PC-9 (cell line): Measurements from ENCODE around the gene RBMS3. TPM values are rescaled to one million over a fixed set of nuclear protein-coding genes. Genes with fewer than 3 reads are reported as not detected.

ENCODE experiments used
- BruUV-seq: library from RNA; stranded (reverse); fragments of 400-500 nt; replicated peaks from 2 replicates; lab custom pipeline; 2021; lab: Mats Ljungman, UMichigan
- CTCF ChIA-PET: fragments of 300-600 bp; sonication (Branson Sonifier 250); formaldehyde crosslinking; loops from one replicate; lab custom pipeline; 2022; ENCODE audit warnings: antibody characterized with exemption; lab: Charles Lee
- POLR2A ChIA-PET: fragments of 300-600 bp; sonication (Branson Sonifier 250); formaldehyde crosslinking; loops from one replicate; lab custom pipeline; 2022; ENCODE audit warnings: antibody characterized with exemption; ENCODE audit not compliant: unreplicated experiment; lab: Charles Lee
- DNase-seq, 2 experiments: peaks; one replicate each; pipeline versions ENCODE4 v3.0.0 to v3.0.0-alpha.2; 2015 to 2022; ENCODE audit warnings: mixed read lengths in 1 of 2
- H2AFZ ChIP-seq: fragments of 200-600 bp; sonication (generic); 2 replicates; pipeline ENCODE4 v1.8.1; 2017; ENCODE audit warnings: antibody characterized with exemption
- H3F3A ChIP-seq: fragments of 200-600 bp; sonication (generic); 2 replicates; pipeline ENCODE4 v1.8.1; 2017; ENCODE audit warnings: antibody characterized with exemption, mild to moderate bottlenecking, low read depth; ENCODE audit not compliant: insufficient read depth
- H3K27ac ChIP-seq: fragments of 200-600 bp; sonication (generic); 2 replicates; pipeline ENCODE4 v1.6.1; 2016; ENCODE audit warnings: mixed run types
- H3K27me3 ChIP-seq: fragments of 200-600 bp; sonication (generic); 2 replicates; pipeline ENCODE4 v1.6.1; 2016; ENCODE audit warnings: low read depth, mixed run types; ENCODE audit not compliant: insufficient read depth
- H3K36me3 ChIP-seq: fragments of 200-600 bp; sonication (generic); 2 replicates; pipeline ENCODE4 v1.6.1; 2016; ENCODE audit warnings: low read depth, mixed run types
- H3K4me1 ChIP-seq: fragments of 200-600 bp; sonication (generic); replicated peaks from 2 replicates; pipeline ENCODE4 v1.6.1; 2016; ENCODE audit warnings: mixed run types; ENCODE audit not compliant: insufficient read depth
- H3K4me2 ChIP-seq: fragments of 200-600 bp; sonication (generic); 2 replicates; pipeline ENCODE4 v1.6.1; 2017; ENCODE audit warnings: mixed run types
- H3K4me3 ChIP-seq: fragments of 200-600 bp; sonication (generic); 2 replicates; pipeline ENCODE4 v1.6.1; 2016; ENCODE audit warnings: mixed run types
- H3K79me2 ChIP-seq: fragments of 200-600 bp; sonication (generic); 2 replicates; pipeline ENCODE4 v1.6.1; 2017; ENCODE audit warnings: low read depth, mixed run types
- H3K9me2 ChIP-seq: fragments of 200-600 bp; sonication (generic); 2 replicates; pipeline ENCODE4 v1.8.1; 2017; ENCODE audit warnings: mild to moderate bottlenecking; ENCODE audit not compliant: insufficient read depth
- H3K9me3 ChIP-seq: fragments of 200-600 bp; sonication (generic); 2 replicates; pipeline ENCODE4 v1.8.1; 2016; ENCODE audit warnings: low read depth; ENCODE audit not compliant: insufficient read depth
- H4K20me1 ChIP-seq: fragments of 200-600 bp; sonication (generic); 2 replicates; pipeline ENCODE4 v1.8.1; 2017; ENCODE audit not compliant: insufficient read depth
- EZH2 ChIP-seq: fragments of 200-600 bp; sonication (generic); IDR thresholded peaks from 2 replicates; pipeline ENCODE4 v1.8.0; 2017; ENCODE audit warnings: antibody characterized with exemption, low read depth
- intact Hi-C: fragments of 100-400 bp; cut with micrococcal nuclease; formaldehyde crosslinking; loops from one replicate; pipeline ENCODE4 v1.10.0; 2022; ENCODE audit not compliant: unreplicated experiment
- total RNA-seq: library from RNA; stranded (reverse); gene quantifications from 2 replicates; pipeline ENCODE4 v1.2.3, GENCODE V29; 2021
- TF ChIP-seq, protein P1 (sequence below): fragments of 200-600 bp; sonication (generic); conservative IDR thresholded peaks from 2 replicates; pipeline ENCODE4 v1.6.1; 2017; ENCODE audit warnings: mixed run types, antibody characterized with exemption, mild to moderate bottlenecking, moderate library complexity

The RBMS3 gene
- total RNA-seq, 1 experiment from 2014 or later = 3.5 TPM

DNA sequence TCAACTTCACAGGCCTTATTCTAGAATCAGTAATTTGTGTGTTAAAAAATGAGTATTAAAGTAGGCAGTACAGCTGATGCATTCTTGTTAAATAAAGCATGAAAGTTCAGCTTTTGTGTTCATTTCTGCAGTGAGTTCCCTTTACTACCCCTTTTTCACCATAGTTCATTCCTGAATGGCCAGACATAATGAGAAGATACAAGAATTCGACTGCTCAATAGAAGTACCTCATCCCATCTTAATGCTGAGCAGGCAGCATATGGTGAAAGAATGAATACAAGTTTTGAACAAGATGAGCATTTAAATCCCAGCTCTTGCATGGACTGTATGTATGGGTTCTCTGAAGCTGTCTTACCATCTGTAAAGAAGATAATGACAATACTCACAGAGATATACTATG, 677.9 kb downstream of the RBMS3 start:
- H3K36me3 ChIP-seq = no peaks in the 10 kb centered on the region
- TF ChIP-seq, protein P1, sequence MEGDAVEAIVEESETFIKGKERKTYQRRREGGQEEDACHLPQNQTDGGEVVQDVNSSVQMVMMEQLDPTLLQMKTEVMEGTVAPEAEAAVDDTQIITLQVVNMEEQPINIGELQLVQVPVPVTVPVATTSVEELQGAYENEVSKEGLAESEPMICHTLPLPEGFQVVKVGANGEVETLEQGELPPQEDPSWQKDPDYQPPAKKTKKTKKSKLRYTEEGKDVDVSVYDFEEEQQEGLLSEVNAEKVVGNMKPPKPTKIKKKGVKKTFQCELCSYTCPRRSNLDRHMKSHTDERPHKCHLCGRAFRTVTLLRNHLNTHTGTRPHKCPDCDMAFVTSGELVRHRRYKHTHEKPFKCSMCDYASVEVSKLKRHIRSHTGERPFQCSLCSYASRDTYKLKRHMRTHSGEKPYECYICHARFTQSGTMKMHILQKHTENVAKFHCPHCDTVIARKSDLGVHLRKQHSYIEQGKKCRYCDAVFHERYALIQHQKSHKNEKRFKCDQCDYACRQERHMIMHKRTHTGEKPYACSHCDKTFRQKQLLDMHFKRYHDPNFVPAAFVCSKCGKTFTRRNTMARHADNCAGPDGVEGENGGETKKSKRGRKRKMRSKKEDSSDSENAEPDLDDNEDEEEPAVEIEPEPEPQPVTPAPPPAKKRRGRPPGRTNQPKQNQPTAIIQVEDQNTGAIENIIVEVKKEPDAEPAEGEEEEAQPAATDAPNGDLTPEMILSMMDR = no peak
- TF ChIP-seq EZH2 = no peak
- no peaks in the 10 kb centered on the region for H3K9me2 ChIP-seq
- DNase-seq = no peak
- no peak overlapping the region for H3K27ac ChIP-seq
- H3K4me3 ChIP-seq = no peak overlapping the region
- no peaks in the 10 kb centered on the region for H3K79me2 ChIP-seq
- BruUV-seq = no TSS peak
- H3K4me2 ChIP-seq = no peak overlapping the region
- no peaks in the 10 kb centered on the region for H3K9me3 ChIP-seq
- no peaks in the 10 kb centered on the region for H3K4me1 ChIP-seq
- ChIA-PET POLR2A (no interaction called here), CTCF (no interaction called here)
- no peaks in the 10 kb centered on the region for H3F3A ChIP-seq
- H4K20me1 ChIP-seq = no peaks in the 10 kb centered on the region
- no peaks in the 10 kb centered on the region for H3K27me3 ChIP-seq
- intact Hi-C loops = no loop called here
- no peak overlapping the region for H2AFZ ChIP-seq

GRCh38 chr3:29971895-29972294, 691.0 kb downstream of the RBMS3 start:
- Histone ChIP-seq H3F3A (no peaks in the 10 kb centered on the region), H3K27ac (no peak overlapping the region), H3K79me2 (no peaks in the 10 kb centered on the region), H3K4me3 (no peak overlapping the region), H3K36me3 (no peaks in the 10 kb centered on the region), H3K9me2 (no peaks in the 10 kb centered on the region), H3K9me3 (no peaks in the 10 kb centered on the region), H4K20me1 (no peaks in the 10 kb centered on the region), H3K4me2 (no peak overlapping the region), H3K4me1 (no peaks in the 10 kb centered on the region), H2AFZ (no peak overlapping the region), H3K27me3 (no peaks in the 10 kb centered on the region)
- no TSS peak for BruUV-seq
- ChIA-PET CTCF (no interaction called here), POLR2A (no interaction called here)
- TF ChIP-seq EZH2 = no peak
- TF ChIP-seq, protein P1 = no peak
- no peak for DNase-seq
- intact Hi-C loops = no loop called here

DNA sequence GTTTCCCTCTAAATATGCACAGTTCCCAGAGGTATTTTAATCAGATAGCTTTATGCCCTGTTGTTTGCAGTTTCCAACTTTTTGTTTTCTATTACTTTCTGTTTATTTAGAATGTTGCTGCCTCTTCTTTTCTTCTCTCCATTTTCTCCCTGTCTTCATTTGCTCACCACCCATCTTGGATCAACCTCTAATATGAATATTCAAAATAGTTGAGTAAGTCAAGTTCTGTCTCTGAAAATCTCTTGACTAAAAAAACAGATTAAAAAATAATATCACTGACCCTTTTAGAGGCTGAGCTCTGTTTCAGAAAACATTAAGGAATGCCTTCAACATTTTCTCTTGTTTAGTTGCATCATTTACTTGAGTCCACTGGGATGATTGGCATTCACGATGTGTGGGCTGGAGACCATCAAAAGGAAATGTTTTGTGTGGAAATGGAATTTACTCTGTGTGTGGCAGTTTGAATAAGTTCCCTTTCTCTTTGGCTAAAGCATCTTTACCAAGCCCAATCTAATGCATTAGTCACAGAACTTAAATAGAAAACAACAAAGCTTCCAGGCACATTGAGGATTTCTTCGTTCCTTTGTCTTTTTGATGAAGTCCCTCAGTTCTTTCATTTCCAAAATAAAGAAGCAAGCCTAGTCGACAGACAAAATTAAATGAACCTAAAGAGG, 691.6 kb downstream of the RBMS3 start:
- POLR2A ChIA-PET = no interaction called here
- Histone ChIP-seq H2AFZ (no peak overlapping the region), H4K20me1 (no peaks in the 10 kb centered on the region), H3K27ac (no peak overlapping the region), H3K36me3 (no peaks in the 10 kb centered on the region), H3K79me2 (no peaks in the 10 kb centered on the region), H3K4me1 (no peaks in the 10 kb centered on the region), H3K27me3 (no peaks in the 10 kb centered on the region), H3K9me3 (no peaks in the 10 kb centered on the region), H3F3A (no peaks in the 10 kb centered on the region), H3K4me3 (no peak overlapping the region), H3K9me2 (no peaks in the 10 kb centered on the region), H3K4me2 (no peak overlapping the region)
- CTCF ChIA-PET = no interaction called here
- intact Hi-C loops = no loop called here
- BruUV-seq = no TSS peak
- no peak for DNase-seq
- TF ChIP-seq EZH2 = no peak
- TF ChIP-seq, protein P1 = no peak
